H1 (cell line): ENCODE results near the gene GCHFR. TPM values are rescaled to one million over a fixed set of nuclear protein-coding genes. Genes with fewer than 3 reads are reported as not detected.

Experiments
- JUN ChIP-seq: IDR thresholded peaks from 2 replicates; pipeline ENCODE4 v1.6.1; 2011; ENCODE audit warnings: low read depth, mild to moderate bottlenecking, improper control_type of control experiment, low read length
- RAD21 ChIP-seq, 2 experiments: IDR thresholded peaks in 1 of 2; conservative IDR thresholded peaks in 1 of 2; 2 replicates each; pipeline ENCODE4 v1.6.1; 2011; ENCODE audit warnings: low read depth in 2 of 2, low read length in 2 of 2, improper control_type of control experiment in 1 of 2, inconsistent platforms in 1 of 2, mild to moderate bottlenecking in 1 of 2, moderate library complexity in 1 of 2
- RBBP5 ChIP-seq: IDR thresholded peaks from 2 replicates; pipeline ENCODE4 v1.7.1; 2012; ENCODE audit warnings: low read depth, mild to moderate bottlenecking, inconsistent platforms, low read length, moderate library complexity, borderline replicate concordance
- RFX5 ChIP-seq: IDR thresholded peaks from 2 replicates; pipeline ENCODE4 v1.6.1; 2011; ENCODE audit warnings: low read depth, low read length, improper control_type of control experiment, borderline replicate concordance
- RNF2 ChIP-seq: fragments of 200-900, 300-1000 bp; sonication (generic); IDR thresholded peaks from 2 replicates; pipeline ENCODE4 v1.7.1; 2016; ENCODE audit warnings: borderline replicate concordance, low read depth, mild to moderate bottlenecking, antibody characterized with exemption, low read length; ENCODE audit not compliant: poor library complexity, severe bottlenecking; ENCODE audit errors: missing control alignments
- RXRA ChIP-seq: IDR thresholded peaks from 2 replicates; pipeline ENCODE4 v1.6.1; 2011; ENCODE audit warnings: low read depth, mild to moderate bottlenecking, low read length, moderate library complexity; ENCODE audit not compliant: insufficient read depth
- SP4 ChIP-seq: IDR thresholded peaks from 2 replicates; pipeline ENCODE4 v1.6.1; 2012; ENCODE audit warnings: low read length, inconsistent platforms
- SUZ12 ChIP-seq: fragments of 200-600 bp; sonication (generic); IDR thresholded peaks from 2 replicates; pipeline ENCODE4 v1.6.1; 2012; ENCODE audit warnings: mild to moderate bottlenecking, inconsistent platforms, low read length, moderate library complexity, mixed read lengths
- TAF7 ChIP-seq: optimal IDR thresholded peaks from 2 replicates; pipeline ENCODE3; 2011; ENCODE audit warnings: low read depth, mild to moderate bottlenecking, inconsistent platforms, low read length, moderate library complexity, borderline replicate concordance
- polyA plus RNA-seq, 7 experiments: library from polyadenylated mRNA; depleted of rRNA in 3 of 7; stranded (reverse) in 5 of 7; unstranded in 2 of 7; fragments of >200 nt in 5 of 7; fragments of 200-250 nt in 2 of 7; gene quantifications; 1 replicate in 5 of 7; 2 replicates in 1 of 7; 4 replicates in 1 of 7; pipeline versions ENCODE4 v1.2.1 to v1.2.3, GENCODE V29; 2011 to 2013; ENCODE audit warnings: missing spikeins in 2 of 7, mixed read lengths in 2 of 7
- total RNA-seq: library from RNA; stranded (reverse); fragmentation: NEBNext Ultra II Directional; extraction: Animal tissue kit (Norgen Biotek cat#: 25700); gene quantifications from 2 replicates; pipeline ENCODE4 v1.2.1, GENCODE V29; 2021

Gene GCHFR
- total and polyA plus RNA-seq, 2 of the 8 experiments (the other 6 are each of a cell fraction or from before 2014, with no cell fraction given): 25.9 to 81.5 TPM

GRCh38 chr15:40776537-40777141 lies 12.8 kb downstream of the GCHFR start (continued):
- TF ChIP-seq RNF2: no peak
- no peak for TF ChIP-seq RXRA
- no peak for TF ChIP-seq RBBP5
- TF ChIP-seq RAD21 (IDR thresholded peaks at IDR 0.05 in 1 of 2, conservative IDR thresholded peaks at IDR 0.05 in 1 of 2; ENCODE audit: low read depth in 2 of 2, low read length in 2 of 2): no peak
- TF ChIP-seq JUN: no peak
- no peak for TF ChIP-seq SUZ12
- TF ChIP-seq RFX5: no peak
- TF ChIP-seq SP4: no peak
- no peak for TF ChIP-seq TAF7
